T follicular helper cell (primary cell): ENCODE results near the gene ARRDC2.
"Not testable (repeated sequence)": the region's sequence is repeated elsewhere in the genome, so short reads cannot be mapped to it uniquely, and the experiment has no call there.

Experiments used
- DNase-seq: peaks from one replicate; pipeline ENCODE4 v3.0.0-alpha.2; 2020; ENCODE audit warnings: low read depth

ARRDC2 gene

GRCh38 chr19:18016209-18016910, 8.4 kb downstream of the ARRDC2 start:
- no peak for DNase-seq

- no peak for DNase-seq
These were observed 9.5 kb downstream of the ARRDC2 start for GRCh38 chr19:18017275-18018083.

- DNase-seq = no peak
These were observed 12.5 kb downstream of the ARRDC2 start for GRCh38 chr19:18020212-18021085.

DNA sequence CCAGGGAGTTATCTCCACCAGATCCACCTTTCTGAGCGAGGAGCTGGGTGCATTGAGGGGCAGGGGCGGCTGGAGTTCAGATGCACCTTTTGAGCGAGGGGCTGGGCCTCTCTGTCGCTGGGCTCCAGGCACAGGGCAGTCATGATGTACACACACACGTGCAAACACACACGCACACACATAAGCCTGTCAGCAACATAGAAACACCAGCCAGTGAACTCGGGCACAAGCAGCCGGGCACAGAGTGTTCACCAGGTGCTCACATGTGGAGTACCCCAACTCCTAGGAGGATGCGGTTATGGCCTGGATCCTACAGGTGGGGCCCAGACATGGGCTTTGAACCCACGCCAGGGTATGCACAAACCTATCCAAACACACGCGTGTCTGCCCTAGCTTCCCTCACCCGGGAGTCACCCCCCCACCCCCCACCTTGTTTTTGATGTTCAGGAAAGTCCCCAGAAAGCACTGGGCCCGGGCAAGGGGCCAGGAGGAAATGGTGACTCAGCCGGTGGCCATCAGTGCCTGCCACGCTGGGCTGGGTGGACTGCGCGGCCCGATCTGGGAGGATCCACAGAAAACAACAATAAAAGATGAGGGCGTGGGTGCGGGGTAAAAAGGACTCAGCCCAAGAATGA, 13.3 kb downstream of the ARRDC2 start:
- DNase-seq = peak; percentile 67

GRCh38 chr19:18023622-18024251, 15.8 kb downstream of the ARRDC2 start:
- peak; percentile 81 for DNase-seq

GRCh38 chr19:18027151-18027550, 19.2 kb downstream of the ARRDC2 start:
- DNase-seq = no peak

DNA sequence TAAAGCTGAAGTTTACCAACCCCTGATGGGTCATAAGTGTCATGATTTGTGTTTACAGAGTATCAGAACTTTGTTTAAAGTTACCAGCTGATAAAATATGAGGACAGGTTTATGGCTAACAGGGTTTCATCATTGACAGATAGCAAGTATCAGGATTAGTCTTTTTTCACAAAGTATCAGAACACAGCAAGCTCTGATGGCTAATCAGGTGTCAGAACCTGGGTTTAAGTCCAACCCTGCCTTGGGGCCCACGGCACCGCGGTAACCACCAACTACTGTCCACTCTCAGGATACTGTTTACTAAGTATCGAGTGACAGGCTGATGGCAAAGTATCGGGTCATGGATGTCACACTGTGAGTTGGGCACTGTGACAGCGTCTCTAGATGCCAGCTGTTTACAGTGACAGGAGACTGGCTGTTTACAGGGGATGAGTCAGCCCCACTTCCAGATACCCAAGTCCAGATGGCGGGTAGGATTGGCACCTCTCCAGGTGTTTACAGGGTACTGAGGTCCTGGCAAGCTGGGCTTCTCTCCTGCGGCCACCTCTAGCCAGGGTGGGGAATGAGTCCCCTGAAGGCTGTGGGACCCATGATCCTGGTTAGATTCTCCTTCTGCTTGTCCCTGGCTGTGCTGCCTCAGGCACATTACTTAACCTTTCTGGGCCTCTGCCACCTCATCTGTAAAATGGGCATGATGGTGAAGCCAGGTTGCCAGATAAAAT, 21.8 kb downstream of the ARRDC2 start:
- no peak for DNase-seq

- DNase-seq = not testable (repeated sequence)
These were observed 23.4 kb downstream of the ARRDC2 start for GRCh38 chr19:18031401-18031800.

DNA sequence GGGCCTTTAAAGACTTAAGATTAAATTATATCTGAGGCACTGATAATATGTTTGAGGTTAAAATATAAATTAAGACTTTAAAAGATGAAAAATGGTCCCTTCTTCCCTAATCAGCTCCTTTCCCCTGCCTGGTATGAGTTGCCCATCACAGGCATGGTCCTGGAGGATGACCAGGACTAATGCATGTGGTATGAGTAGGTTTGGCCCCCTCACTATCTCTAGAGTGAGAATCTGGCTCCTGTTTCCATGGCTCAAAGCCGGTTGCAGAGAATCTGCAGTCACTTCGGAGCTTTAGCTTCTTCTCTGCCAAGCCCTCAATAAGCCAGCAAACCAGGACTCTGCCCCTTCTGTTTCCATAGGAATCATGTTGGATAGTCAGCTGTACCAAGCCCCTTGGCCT, 24.1 kb downstream of the ARRDC2 start:
- not testable (repeated sequence) for DNase-seq

GRCh38 chr19:18041054-18041453, 33.1 kb downstream of the ARRDC2 start:
- DNase-seq = no peak

DNA sequence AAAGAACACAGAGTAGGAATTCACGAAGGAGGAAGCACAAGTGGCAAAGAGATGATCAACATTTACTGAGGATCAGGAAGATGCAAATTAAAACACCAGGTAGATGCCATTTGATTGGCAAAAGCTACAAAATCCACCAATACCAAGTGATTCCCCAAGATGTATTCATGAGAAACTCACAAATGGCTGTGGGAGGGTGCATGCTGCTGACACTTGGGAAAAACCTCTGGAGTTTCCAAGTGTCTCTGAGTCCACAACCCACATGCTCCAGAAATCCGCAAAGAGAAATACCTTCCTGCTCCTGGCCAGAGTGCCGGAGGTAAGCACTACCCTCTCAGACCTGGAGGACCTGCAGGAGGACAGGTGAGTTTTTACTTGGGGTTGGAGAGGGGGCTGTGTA, 35.7 kb downstream of the ARRDC2 start:
- no peak for DNase-seq

DNA sequence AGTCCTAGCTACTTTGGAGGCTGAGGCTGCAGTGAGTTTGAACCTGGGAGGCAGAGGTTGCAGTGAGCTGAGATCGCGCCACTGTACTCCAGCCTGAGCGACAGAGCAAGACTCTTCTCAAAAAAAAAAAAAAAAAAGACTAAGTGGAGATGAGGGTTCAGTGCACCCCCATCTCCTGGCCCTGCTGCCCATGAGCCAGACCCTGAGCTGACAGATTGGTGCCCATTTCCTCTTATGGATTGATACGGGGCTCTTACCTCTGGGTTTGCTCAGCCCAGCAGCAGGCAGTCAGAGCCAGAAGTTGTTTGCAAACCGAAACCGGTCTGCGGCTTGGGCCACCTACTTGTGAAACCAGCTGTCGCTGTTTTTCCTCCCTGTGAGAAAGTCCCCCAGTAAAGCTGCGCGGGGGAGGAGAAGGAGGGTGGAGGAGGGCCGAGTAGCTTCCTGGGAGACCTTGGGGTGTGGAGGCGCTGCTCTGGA, 36.9 kb downstream of the ARRDC2 start:
- peak; percentile 62 for DNase-seq

DNA sequence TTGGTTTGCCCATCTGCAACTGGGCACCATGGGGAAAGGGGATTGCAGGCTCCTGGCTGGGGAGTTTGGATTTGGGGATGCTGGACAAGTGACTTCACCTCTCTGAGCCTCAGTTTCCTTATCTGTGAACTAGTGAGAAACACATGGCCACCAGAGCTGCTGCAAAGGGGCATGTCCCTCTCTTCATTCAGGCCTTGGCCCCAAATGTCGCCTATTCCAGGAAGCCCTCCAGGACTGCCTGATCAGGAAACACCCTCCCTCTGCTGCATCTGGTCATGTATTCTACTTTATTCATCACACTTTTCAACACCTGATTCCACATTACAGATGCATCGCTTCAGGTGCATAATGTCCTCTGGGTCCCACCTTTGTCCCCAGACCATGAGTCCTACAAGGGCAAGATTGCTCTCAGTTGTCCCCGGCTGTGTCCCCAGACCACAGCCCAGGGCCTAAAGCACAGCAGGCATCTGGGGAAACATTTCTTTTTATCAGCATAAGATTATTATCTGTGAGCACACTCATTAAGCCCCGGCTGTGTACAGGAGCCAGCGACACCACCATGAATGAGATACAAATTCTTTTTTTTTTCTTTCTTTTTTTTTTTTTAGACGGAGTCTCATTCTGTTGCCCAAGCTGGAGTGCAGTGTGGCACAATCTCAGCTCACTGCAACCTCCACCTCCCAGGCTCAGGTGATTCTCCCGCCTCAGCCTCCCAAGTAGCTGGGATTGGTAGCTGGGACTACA, 37.5 kb downstream of the ARRDC2 start:
- DNase-seq = no peak

DNA sequence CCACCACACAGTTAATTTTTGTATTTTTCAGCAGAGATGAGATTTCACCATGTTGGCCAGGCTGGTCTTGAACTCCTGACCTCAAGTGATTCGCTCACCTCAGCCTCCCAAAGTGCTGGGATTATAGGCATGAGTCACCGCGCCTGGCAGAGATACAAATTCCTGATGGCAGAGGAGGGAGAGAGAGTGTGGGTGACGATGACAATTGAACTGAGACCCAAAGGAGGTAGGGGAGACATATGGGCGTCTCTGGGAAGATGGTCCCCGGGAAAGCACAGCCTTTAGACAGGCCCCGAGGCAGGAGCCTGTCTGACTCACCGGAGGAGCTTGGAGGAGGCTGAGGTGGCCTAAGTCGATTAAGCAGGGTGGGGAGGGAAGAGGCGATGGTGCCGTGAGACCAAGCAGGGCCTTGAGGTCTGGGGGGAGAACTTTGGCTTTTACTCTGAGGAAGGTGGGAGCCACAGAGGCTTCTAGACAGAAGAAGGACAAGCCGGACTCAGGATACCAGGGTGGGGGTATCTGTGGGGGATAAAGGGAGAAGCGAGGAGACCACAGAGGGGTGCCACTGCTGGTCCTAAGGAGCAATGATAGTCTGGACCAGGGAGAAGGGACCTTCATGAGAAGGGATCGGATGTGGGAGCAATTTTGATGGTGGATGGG, 38.2 kb downstream of the ARRDC2 start:
- no peak for DNase-seq

- no peak for DNase-seq
These were observed 41.4 kb downstream of the ARRDC2 start for GRCh38 chr19:18049385-18049784.

GRCh38 chr19:18051887-18052286, 43.9 kb downstream of the ARRDC2 start:
- DNase-seq = no peak

- DNase-seq = no peak
These were observed 45.7 kb downstream of the ARRDC2 start for GRCh38 chr19:18053576-18054219.

DNA sequence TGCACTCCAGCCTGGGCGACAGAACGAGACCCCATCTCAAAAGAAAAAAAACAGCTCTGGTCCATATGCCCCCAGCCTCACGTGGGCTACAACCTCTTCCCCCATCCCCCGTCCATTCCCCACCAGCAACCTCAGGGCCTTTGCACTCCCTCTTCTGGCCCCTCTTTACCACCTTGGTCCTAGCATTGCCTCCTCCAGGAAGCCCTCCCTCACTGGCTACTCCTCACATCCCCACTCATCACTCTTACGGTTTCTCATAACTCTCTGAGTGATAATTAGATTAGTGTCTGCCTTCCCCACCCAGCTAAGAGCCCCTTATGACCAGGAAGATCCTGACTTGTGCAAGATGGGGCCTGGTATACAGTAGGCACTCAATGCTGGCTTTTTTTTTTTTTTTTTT, 48.0 kb downstream of the ARRDC2 start:
- no peak for DNase-seq

DNA sequence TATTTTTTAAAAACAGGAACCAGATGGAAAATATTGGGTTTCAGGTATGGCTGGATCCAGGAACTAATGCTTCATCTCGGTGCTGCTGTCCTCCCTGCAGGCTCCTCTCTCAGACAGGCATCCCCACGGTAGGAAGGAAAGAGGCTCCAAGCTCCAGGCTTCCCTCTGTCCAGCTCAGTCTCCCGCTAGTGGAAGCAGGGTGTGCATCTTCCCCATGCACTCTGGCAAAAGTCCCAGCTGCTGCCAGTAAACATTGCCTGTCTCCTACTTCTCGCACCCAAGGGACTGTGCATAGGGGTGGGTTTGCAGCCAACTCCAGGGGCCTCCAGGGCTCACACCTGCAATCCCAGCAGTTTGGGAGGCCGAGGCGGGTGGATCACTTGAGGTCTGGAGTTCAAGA, 49.6 kb downstream of the ARRDC2 start:
- no peak for DNase-seq
